Measurements from ENCODE around the gene PPP1R1C. TPM values are rescaled to one million over a fixed set of nuclear protein-coding genes. Genes with fewer than 3 reads are reported as not detected.
A peak's percentile ranks its signal among the peaks of the same experiment; 100 is the strongest.

PPP1R1C gene
- total and polyA plus RNA-seq, 2 of the 13 experiments (the other 11 are each of a cell fraction or from before 2014, with no cell fraction given), result 1.5 to 3.5 TPM

GRCh38 chr2:181947273-181947672 is 38.4 kb upstream of the PPP1R1C start (continued):
- TF ChIP-seq FOSL2 (CRISPR knock-in tag; IDR thresholded peaks at IDR 0.05), result 0 out of 2 replicates have a peak, but pooled peaks have one; percentile 25
- TF ChIP-seq, protein P1, sequence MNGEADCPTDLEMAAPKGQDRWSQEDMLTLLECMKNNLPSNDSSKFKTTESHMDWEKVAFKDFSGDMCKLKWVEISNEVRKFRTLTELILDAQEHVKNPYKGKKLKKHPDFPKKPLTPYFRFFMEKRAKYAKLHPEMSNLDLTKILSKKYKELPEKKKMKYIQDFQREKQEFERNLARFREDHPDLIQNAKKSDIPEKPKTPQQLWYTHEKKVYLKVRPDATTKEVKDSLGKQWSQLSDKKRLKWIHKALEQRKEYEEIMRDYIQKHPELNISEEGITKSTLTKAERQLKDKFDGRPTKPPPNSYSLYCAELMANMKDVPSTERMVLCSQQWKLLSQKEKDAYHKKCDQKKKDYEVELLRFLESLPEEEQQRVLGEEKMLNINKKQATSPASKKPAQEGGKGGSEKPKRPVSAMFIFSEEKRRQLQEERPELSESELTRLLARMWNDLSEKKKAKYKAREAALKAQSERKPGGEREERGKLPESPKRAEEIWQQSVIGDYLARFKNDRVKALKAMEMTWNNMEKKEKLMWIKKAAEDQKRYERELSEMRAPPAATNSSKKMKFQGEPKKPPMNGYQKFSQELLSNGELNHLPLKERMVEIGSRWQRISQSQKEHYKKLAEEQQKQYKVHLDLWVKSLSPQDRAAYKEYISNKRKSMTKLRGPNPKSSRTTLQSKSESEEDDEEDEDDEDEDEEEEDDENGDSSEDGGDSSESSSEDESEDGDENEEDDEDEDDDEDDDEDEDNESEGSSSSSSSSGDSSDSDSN (CRISPR knock-in tag; IDR thresholded peaks at IDR 0.05), result no peak
- TF ChIP-seq ZEB1 (IDR thresholded peaks at IDR 0.05; ENCODE audit: insufficient replicate concordance, low read depth), result peak; percentile 87
- no peak for TF ChIP-seq MAFF (IDR thresholded peaks at IDR 0.05; ENCODE audit: low read depth, low read length)

GRCh38 chr2:181948227-181948626 is 37.4 kb upstream of the PPP1R1C start:
- FAIRE-seq (no peak), DNase-seq (ENCODE audit: low spot score) (no peak), ATAC-seq (no peak)
- H2AFZ ChIP-seq (ENCODE audit: low read length), result no peak overlapping the region
- no peaks in the 10 kb centered on the region for H3K36me3 ChIP-seq (replicated peaks in 1 of 2; ENCODE audit: control insufficient read depth in 1 of 2, insufficient read depth in 2 of 2, low read length in 2 of 2)
- no TSS peak for BruUV-seq (replicated peaks)
- H3K9ac ChIP-seq (ENCODE audit: insufficient read depth, low read depth, low read length), result no peak overlapping the region
- intact Hi-C loops (cut with micrococcal nuclease; ENCODE audit: unreplicated experiment), result no loop called here
- H3K79me2 ChIP-seq (ENCODE audit: insufficient read depth, low read length), result no peaks in the 10 kb centered on the region
- H3K4me2 ChIP-seq (ENCODE audit: low read depth, low read length), result no peak overlapping the region
- no peaks in the 10 kb centered on the region for H3K27me3 ChIP-seq (ENCODE audit: control insufficient read depth in 1 of 2, insufficient read depth in 2 of 2, low read length in 2 of 2)
- 62% methylated on average over 2 of the region's 2 CpGs for WGBS (ENCODE audit: low lambda C conversion rate)
- no peaks in the 10 kb centered on the region for H3K9me3 ChIP-seq (ENCODE audit: low read length)
- H3K27ac ChIP-seq (ENCODE audit: extremely low read length, insufficient read depth, low read length), result no peak overlapping the region
- ChIA-PET CTCF (ENCODE audit: low intra/inter-chr PET ratio, low total read pairs) (no interaction called here), POLR2A (no interaction called here)
- in situ Hi-C loops (cut with HindIII; ENCODE audit: extremely low pct_ligation_motif_present, low pct_unique_long_range_greater_than_20kb), result loop anchor here (5.0 kb wide), 1 partner anchor 36 kb away; no protein-coding TSS in a partner anchor
- H3K4me1 ChIP-seq (ENCODE audit: insufficient read depth, low read length), result peaks cover 49% of the 10 kb centered on the region
- H3K4me3 ChIP-seq (replicated peaks in 1 of 3; ENCODE audit: insufficient read depth in 1 of 3, low read depth in 2 of 3, low read length in 3 of 3), result no peak overlapping the region
- no peaks in the 10 kb centered on the region for H4K20me1 ChIP-seq (ENCODE audit: insufficient read depth, low read length)
- TF ChIP-seq ATF1 (CRISPR knock-in tag; IDR thresholded peaks at IDR 0.05) (no peak), CTCF (CRISPR knock-in tag; IDR thresholded peaks at IDR 0.05) (no peak), GATA4 (IDR thresholded peaks at IDR 0.05; ENCODE audit: borderline replicate concordance, low read depth) (no peak), RFX5 (IDR thresholded peaks at IDR 0.05; ENCODE audit: low read depth, low read length) (no peak), REXO4 (CRISPR knock-in tag; IDR thresholded peaks at IDR 0.05; ENCODE audit: borderline replicate concordance) (no peak), ZNF512 (CRISPR knock-in tag; IDR thresholded peaks at IDR 0.05) (no peak), ZKSCAN1 (IDR thresholded peaks at IDR 0.05; ENCODE audit: low read length) (no peak), ZSCAN30 (CRISPR knock-in tag; IDR thresholded peaks at IDR 0.05) (no peak), ZNF20 (CRISPR knock-in tag; IDR thresholded peaks at IDR 0.05) (no peak), ZNF383 (CRISPR knock-in tag; IDR thresholded peaks at IDR 0.05; ENCODE audit: borderline replicate concordance) (no peak), KLF11 (CRISPR knock-in tag; IDR thresholded peaks at IDR 0.05) (no peak), ZNF770 (CRISPR knock-in tag; IDR thresholded peaks at IDR 0.05) (no peak), RAD21 (CRISPR knock-in tag; IDR thresholded peaks at IDR 0.05) (no peak)
